ENCODE results near the gene TPPP.
A peak's percentile ranks its signal among the peaks of the same experiment; 100 is the strongest.

The TPPP gene

GRCh38 chr5:664343-664993 lies 28.7 kb downstream of the TPPP start:
- DNase-seq = no peak

GRCh38 chr5:663436-664342 lies 29.5 kb downstream of the TPPP start:
- DNase-seq = no peak

GRCh38 chr5:662751-663435 lies 30.3 kb downstream of the TPPP start:
- no peak for DNase-seq

DNA sequence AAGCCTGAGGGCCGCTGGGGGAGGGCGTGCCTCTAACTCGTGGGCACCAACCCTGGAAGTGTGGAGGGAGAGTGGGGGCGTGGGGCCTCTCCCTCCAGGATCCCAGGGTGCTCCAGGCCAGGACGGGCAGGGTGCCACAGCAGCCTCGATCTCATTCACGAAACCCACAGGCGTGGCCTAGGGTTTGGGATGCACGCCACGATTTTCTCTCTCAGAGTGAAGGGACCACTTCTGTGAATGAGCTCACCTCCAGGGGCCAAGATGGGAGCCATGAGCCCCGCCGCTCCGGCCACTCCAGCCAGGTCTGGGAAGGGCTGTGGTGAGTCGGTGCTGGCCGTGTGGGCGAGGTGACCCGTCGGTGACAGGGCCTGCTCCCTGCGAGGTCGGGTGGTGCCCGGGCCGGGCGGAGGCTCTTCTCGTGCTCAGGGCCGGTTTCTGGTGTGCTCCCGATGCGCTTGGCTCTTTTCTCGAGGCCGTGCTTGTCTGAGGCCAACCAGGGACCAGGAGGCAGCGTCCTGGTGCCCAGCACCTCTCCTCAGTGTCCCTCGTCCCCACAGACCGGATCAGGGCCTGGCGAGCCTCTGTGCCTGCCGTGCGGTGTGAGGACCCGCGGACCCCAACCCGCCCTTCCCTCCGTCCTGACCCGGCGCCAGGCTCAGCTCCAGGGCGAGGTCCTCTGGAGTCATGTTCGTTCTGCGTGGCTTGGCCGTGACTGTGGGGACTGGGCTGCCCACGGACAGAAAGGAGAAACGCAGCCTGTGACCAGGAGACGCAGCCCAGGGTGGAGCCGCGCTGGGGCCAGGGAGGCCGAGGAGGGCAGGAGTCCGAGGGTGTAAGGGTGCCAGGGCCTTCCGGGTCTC lies 31.0 kb downstream of the TPPP start:
- DNase-seq = no peak

- DNase-seq = no peak
Measured at GRCh38 chr5:660491-661030, 32.6 kb downstream of the TPPP start.

DNA sequence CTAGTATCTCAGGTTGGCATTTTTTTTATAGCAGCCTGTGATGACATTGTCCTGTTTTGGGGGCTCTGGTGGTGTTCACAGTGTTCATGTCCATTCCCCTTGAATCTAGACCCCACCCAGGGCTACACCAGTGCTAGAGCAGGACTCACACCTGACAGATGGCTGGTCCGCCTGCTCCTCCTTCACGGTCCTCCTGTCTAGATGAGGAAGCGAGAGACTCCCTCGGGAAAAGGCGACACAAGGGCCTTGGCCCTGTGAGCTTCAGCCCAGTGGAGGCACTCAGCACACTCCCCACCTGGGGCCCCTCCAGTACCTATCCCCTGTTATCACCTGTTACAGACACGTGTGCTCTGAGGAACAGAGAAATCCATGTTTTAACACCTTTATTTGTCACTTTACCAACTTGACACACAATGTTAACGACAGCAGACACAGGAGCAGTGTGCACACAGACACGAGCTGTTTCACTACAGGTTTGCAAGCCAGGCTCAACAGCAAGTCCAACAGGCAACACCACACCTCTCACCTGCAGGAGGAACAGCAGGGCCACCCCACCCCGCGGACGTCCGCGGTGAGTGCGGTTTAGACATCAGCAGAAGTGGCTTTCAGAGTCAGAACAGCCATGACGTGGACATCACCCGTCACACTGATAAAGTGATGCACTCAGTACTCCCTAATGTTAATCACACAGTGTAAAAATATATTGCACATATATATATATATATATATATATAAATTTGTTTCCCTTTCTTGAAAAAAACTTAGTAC lies 33.5 kb downstream of the TPPP start:
- DNase-seq = peak in 1 of 2 experiments; percentile 21

DNA sequence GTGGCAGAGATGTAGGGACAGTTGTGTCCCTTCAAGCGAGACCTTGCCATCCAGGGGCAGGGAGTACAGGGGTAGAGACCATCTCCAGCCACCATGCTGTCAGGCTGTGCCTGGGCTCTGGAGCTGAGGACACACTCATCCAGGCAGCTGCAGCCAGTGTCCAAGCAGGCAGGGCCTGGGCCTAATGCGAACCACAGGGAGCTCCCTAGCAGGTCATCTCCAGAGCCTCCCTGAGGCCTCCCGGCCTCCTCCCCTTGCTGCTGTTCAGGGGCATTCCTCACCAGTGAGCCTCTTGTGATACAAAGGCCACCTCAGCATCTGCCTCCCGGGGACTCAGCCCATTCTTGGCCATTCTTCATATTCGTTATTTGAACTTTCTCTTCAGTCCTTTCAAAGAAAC lies 35.0 kb downstream of the TPPP start:
- no peak for DNase-seq

DNA sequence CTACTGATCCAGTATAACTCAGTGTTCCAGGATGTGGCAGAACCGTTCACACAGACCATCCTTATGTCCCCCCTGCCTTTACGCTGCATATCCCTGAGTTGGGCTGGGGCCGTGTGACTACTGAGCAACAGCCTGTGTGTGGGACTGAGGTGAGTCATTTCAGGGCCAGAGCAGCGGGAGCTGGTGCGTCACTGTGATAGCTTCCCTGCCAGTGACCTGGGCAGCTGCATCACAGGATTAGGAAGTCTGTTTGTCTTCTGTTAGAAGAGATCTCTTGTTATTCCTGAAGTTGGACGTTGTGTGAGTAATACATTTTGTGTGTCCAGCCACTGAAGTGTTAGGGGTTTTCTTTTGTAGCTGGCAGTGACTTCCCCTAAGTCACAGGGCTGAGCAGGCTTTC lies 35.6 kb downstream of the TPPP start:
- no peak for DNase-seq

GRCh38 chr5:655406-655805 lies 37.7 kb downstream of the TPPP start:
- DNase-seq = no peak

GRCh38 chr5:654071-654778 lies 38.9 kb downstream of the TPPP start:
- DNase-seq = no peak

DNA sequence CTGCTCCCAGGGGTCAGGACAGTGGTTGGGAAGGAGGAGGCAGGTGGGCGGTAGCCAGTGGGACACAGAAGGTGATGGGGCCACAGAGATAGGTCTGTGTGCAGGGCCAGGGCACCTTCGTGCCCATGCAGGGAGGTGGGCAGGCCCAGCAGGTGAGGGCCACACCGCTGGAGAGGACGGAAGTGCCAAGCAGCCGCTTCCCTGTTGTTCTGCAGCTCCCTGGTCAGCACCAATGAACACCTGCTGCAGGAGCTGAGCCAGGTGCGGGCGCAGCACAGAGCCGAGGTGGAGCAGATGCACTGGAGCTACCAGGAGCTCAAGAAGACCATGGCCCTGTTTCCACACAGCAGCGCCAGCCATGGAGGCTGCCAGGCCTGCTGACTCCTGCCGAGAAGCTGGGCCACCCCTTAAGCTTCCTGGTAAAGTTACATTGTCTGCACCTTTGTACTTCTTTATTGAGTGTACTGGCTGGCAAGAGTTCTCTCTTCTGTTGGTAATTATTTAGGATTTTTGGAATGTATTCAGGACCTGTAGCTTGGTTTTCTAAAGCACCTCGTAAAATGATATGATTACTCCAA lies 40.3 kb downstream of the TPPP start:
- DNase-seq = no peak

DNA sequence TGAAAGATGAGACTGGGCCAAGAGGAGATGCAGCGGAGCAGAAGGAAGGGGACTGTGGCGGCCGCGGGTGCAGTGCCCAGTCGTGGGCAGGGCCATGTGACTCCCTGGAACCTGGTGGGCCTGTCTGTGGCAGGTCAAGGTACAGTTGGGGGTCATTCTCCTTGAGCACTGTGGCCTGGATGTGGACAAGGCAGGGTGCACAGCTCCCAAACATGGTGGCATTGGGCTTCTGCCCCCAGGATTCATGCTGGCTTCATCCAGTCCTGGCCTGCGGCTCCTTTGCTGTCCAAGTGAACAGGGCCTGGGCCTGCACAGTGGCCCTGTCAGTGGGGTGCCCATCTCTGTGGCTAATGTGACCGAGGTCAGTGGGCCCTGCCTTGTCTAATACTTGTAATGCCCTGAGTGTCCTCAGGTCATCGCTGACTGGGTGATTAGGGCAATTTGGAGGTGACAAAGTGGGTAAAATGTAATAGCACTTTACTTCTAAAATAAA lies 41.1 kb downstream of the TPPP start:
- no peak for DNase-seq

GRCh38 chr5:651296-652022 lies 41.7 kb downstream of the TPPP start:
- DNase-seq = no peak

DNA sequence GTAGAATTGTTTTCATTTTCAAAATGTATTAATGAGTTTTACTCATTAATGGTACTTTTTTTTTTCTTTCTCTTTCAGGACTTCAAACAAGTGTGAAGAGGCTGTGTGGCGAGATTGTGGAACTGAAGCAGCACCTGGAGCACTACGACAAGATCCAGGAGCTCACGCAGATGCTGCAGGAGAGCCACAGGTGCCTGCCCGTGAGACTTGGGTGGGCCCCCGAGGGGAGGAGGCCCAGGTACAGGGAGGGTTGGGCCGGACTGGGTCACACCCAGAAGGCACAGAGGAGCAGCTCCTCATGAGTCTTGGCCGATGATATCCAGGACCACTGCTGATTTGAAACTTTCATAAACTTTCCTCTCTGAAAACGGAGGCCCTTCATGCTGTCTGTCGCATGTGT lies 45.4 kb downstream of the TPPP start:
- DNase-seq = no peak

- DNase-seq = no peak
Measured at GRCh38 chr5:647311-647710, 45.8 kb downstream of the TPPP start.

DNA sequence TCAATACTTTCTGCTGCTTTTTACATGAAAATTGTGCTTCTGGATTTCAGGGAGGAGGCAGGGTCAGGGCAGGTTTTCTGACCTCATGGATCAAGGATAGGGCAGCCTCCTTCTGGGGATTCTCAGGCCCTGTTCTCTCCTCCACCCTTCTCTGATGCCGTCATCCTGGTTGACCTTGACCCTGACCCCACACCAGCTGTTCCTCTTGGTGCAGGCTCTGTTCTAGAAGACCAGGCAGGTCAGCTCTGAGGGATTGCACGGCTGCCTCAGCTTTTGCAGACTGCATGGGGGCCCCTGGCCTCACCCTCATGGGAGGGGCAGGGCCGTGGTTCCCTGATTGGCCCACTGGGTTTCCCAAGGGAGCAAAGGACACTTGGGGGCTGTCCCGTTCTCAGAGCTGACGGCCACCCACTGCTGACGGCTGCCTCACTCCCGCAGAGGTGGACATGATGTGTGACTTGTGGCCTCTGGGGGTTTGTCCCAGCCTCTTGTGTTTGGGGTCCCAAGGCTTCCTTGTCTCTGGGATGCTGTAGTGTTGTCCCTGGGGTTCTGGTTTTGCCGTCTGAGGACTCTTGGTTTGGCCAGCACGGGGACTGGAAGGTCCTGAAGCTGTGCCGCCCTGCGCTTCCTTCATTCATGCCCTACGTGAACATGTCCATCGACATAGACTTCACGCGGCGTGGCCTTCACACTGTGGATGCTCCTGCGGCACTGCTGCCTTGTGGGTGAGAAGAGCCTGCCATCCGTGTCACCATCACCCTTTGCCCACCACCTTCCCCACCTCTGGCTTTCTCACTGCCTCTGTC lies 46.6 kb downstream of the TPPP start:
- no peak for DNase-seq

GRCh38 chr5:645421-645820 lies 47.7 kb downstream of the TPPP start:
- DNase-seq = no peak

GRCh38 chr5:644971-645370 lies 48.2 kb downstream of the TPPP start:
- DNase-seq = no peak

GRCh38 chr5:644509-644908 lies 48.6 kb downstream of the TPPP start:
- DNase-seq = no peak

All from NCI-H524 (cell line).